HFFc6 (cell line): ENCODE results near the gene NEURL3. TPM values are rescaled to one million over a fixed set of nuclear protein-coding genes. Genes with fewer than 3 reads are reported as not detected.
A peak's percentile ranks its signal among the peaks of the same experiment; 100 is the strongest.

ENCODE experiments used
- DNase-seq: peaks from one replicate; pipeline ENCODE4 v3.0.0-alpha.2; 2018
- H3K27ac Mint-ChIP-seq: 2 replicates; pipeline ENCODE4 v1.8.0; 2020; ENCODE audit warnings: mild to moderate bottlenecking, mixed read lengths
- H3K27me3 Mint-ChIP-seq: 2 replicates; pipeline ENCODE4 v1.8.0; 2021; ENCODE audit warnings: mild to moderate bottlenecking, moderate library complexity, mixed read lengths; ENCODE audit not compliant: insufficient read depth
- H3K36me3 Mint-ChIP-seq: 2 replicates; pipeline ENCODE4 v1.8.0; 2021; ENCODE audit warnings: low read depth, mixed read lengths
- H3K4me1 Mint-ChIP-seq: 2 replicates; pipeline ENCODE4 v1.8.0; 2020; ENCODE audit warnings: low read depth, mixed read lengths
- H3K4me3 Mint-ChIP-seq: 2 replicates; pipeline ENCODE4 v1.8.0; 2020; ENCODE audit warnings: mild to moderate bottlenecking, moderate library complexity, mixed read lengths
- H3K9me3 Mint-ChIP-seq: 2 replicates; pipeline ENCODE4 v1.8.0; 2020; ENCODE audit warnings: mild to moderate bottlenecking, mixed read lengths
- total RNA-seq, 6 experiments: library from RNA; stranded (reverse); fragmentation: NEBNext Ultra II Directional; extraction: Animal tissue kit (Norgen Biotek cat#: 25700); gene quantifications; 2 replicates in 1 of 6; 3 replicates in 5 of 6; pipeline ENCODE4 v1.2.3, GENCODE V29; 2021
- TF ChIP-seq, protein P1 (sequence below): fragments of 200-600 bp; sonication (generic); IDR thresholded peaks from 2 replicates; pipeline ENCODE4 v1.5.0; 2021; ENCODE audit warnings: antibody characterized with exemption, mild to moderate bottlenecking

The NEURL3 gene
- total RNA-seq, 6 experiments from 2014 or later = not detected

GRCh38 chr2:96537734-96538486 lies 32.8 kb upstream of the NEURL3 start:
- TF ChIP-seq, protein P1, sequence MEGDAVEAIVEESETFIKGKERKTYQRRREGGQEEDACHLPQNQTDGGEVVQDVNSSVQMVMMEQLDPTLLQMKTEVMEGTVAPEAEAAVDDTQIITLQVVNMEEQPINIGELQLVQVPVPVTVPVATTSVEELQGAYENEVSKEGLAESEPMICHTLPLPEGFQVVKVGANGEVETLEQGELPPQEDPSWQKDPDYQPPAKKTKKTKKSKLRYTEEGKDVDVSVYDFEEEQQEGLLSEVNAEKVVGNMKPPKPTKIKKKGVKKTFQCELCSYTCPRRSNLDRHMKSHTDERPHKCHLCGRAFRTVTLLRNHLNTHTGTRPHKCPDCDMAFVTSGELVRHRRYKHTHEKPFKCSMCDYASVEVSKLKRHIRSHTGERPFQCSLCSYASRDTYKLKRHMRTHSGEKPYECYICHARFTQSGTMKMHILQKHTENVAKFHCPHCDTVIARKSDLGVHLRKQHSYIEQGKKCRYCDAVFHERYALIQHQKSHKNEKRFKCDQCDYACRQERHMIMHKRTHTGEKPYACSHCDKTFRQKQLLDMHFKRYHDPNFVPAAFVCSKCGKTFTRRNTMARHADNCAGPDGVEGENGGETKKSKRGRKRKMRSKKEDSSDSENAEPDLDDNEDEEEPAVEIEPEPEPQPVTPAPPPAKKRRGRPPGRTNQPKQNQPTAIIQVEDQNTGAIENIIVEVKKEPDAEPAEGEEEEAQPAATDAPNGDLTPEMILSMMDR = no peak
- Mint-ChIP-seq H3K36me3 (no peaks in the 10 kb centered on the region; the same call in 1 of the 2 replicates), H3K4me1 (peaks cover 59% of the 10 kb centered on the region), H3K4me3 (peak overlapping the region; percentile 92), H3K27ac (no peak overlapping the region), H3K9me3 (no peaks in the 10 kb centered on the region), H3K27me3 (peaks cover 2% of the 10 kb centered on the region; the same call in 1 of the 2 replicates)
- no peak for DNase-seq

- Mint-ChIP-seq H3K4me1 (peaks cover 65% of the 10 kb centered on the region), H3K4me3 (peak overlapping the region; percentile 92), H3K27me3 (no peaks in the 10 kb centered on the region), H3K27ac (peak overlapping the region; percentile 52), H3K36me3 (no peaks in the 10 kb centered on the region), H3K9me3 (no peaks in the 10 kb centered on the region)
- peak; percentile 38 for DNase-seq
- TF ChIP-seq, protein P1 = no peak
Measured at GRCh38 chr2:96537066-96537733, 32.0 kb upstream of the NEURL3 start.

- no peaks in the 10 kb centered on the region for H3K27me3 Mint-ChIP-seq
- TF ChIP-seq, protein P1 = peak; percentile 71
Measured at GRCh38 chr2:96536445-96537065, 31.4 kb upstream of the NEURL3 start, which contains the start of gene ARID5A. ARID5A (plus strand) TSS chr2:96536752; CDS start chr2:96536827, 75 bp downstream.

GRCh38 chr2:96535331-96535730 lies 30.2 kb upstream of the NEURL3 start:
- Mint-ChIP-seq H3K36me3 (no peaks in the 10 kb centered on the region), H3K4me3 (no peak overlapping the region), H3K9me3 (no peaks in the 10 kb centered on the region), H3K27ac (no peak overlapping the region), H3K27me3 (no peaks in the 10 kb centered on the region), H3K4me1 (peaks cover 67% of the 10 kb centered on the region)
- DNase-seq = no peak
- TF ChIP-seq, protein P1 = no peak

More at GRCh38 chr2:96536445-96537065, 31.4 kb upstream of the NEURL3 start, which contains the start of gene ARID5A:
- Mint-ChIP-seq H3K36me3 (no peaks in the 10 kb centered on the region), H3K4me3 (peak within 1 kb of the TSS; percentile 92), H3K27ac (peak within 1 kb of the TSS; percentile 52), H3K9me3 (no peaks in the 10 kb centered on the region), H3K4me1 (peaks cover 65% of the 10 kb centered on the region)
- peak; percentile 70 for DNase-seq

GRCh38 chr2:96534701-96535181 lies 29.6 kb upstream of the NEURL3 start:
- Mint-ChIP-seq H3K27ac (no peak overlapping the region; the same call in 1 of the 2 replicates), H3K27me3 (no peaks in the 10 kb centered on the region; the same call in 1 of the 2 replicates), H3K4me1 (peaks cover 67% of the 10 kb centered on the region), H3K36me3 (no peaks in the 10 kb centered on the region), H3K9me3 (no peaks in the 10 kb centered on the region), H3K4me3 (no peak overlapping the region)
- no peak for DNase-seq
- TF ChIP-seq, protein P1 = no peak
